GM23338 (cell line): Measurements from ENCODE around the gene AGAP3.

ENCODE experiments used
- EZH2 ChIP-seq: fragments of 200-600 bp; sonication (generic); IDR thresholded peaks from one replicate; pipeline ENCODE4 v1.8.0; 2017; ENCODE audit warnings: antibody characterized with exemption, mild to moderate bottlenecking, low read depth; ENCODE audit not compliant: unreplicated experiment
- EZH2phosphoT487 ChIP-seq: fragments of 200-600 bp; sonication (generic); IDR thresholded peaks from one replicate; pipeline ENCODE4 v1.8.1; 2018; ENCODE audit warnings: antibody characterized with exemption; ENCODE audit not compliant: unreplicated experiment
- POLR2AphosphoS5 ChIP-seq: IDR thresholded peaks from 2 replicates; pipeline ENCODE4 v1.6.1; 2016; ENCODE audit warnings: antibody characterized with exemption, low read depth
- TF ChIP-seq, protein P1 (sequence below), 2 experiments: fragments of 200-600 bp in 1 of 2; sonication (generic) in 1 of 2; conservative IDR thresholded peaks; 2 replicates each; pipeline versions ENCODE4 v1.5.1 to v1.6.1; 2016 to 2017; ENCODE audit warnings: antibody characterized with exemption in 2 of 2, low read depth in 2 of 2, mild to moderate bottlenecking in 2 of 2, moderate library complexity in 1 of 2

DNA sequence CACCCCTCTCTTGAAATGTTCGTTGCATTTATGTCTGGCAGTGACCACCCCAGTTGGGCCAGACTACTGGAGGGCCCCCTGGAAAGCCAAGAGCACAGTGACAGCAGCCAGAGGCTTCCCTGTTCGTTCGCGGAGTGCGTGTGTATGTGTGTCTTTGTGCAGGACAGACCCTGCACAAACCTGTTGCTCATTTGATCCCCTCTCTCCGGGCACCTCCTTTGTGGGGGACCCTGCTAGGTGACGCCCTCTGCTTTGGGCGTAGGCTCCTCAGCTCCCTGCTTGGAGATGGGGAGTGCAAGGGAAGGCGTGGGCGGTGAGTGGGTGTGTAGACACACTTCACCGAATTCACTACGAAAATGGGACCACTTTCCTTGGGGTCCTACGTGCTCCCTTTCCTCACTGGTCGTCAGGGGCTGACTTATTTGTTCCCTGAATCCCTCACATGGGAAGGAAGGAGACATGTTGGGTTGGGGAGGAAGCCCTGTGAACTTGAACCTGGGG is 38.7 kb downstream of the AGAP3 start:
- TF ChIP-seq, protein P1, sequence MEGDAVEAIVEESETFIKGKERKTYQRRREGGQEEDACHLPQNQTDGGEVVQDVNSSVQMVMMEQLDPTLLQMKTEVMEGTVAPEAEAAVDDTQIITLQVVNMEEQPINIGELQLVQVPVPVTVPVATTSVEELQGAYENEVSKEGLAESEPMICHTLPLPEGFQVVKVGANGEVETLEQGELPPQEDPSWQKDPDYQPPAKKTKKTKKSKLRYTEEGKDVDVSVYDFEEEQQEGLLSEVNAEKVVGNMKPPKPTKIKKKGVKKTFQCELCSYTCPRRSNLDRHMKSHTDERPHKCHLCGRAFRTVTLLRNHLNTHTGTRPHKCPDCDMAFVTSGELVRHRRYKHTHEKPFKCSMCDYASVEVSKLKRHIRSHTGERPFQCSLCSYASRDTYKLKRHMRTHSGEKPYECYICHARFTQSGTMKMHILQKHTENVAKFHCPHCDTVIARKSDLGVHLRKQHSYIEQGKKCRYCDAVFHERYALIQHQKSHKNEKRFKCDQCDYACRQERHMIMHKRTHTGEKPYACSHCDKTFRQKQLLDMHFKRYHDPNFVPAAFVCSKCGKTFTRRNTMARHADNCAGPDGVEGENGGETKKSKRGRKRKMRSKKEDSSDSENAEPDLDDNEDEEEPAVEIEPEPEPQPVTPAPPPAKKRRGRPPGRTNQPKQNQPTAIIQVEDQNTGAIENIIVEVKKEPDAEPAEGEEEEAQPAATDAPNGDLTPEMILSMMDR (conservative IDR thresholded peaks at IDR 0.05; ENCODE audit: low read depth in 2 of 2) = no peak
- TF ChIP-seq POLR2AphosphoS5 = no peak
- no peak for TF ChIP-seq EZH2
- TF ChIP-seq EZH2phosphoT487 = no peak
